GM18508 (cell line): ENCODE results near the gene RIC8B.

Experiments
- ATAC-seq: cut with Tn5 transposase; IDR thresholded peaks from one replicate; pipeline ENCODE4 v1.9.1; 2021; ENCODE audit warnings: moderate number of reproducible peaks; ENCODE audit not compliant: insufficient read depth, unreplicated experiment

Gene RIC8B

GRCh38 chr12:106791531-106791930 lies 17.0 kb downstream of the RIC8B start:
- no peak for ATAC-seq

- ATAC-seq = no peak
Observed at GRCh38 chr12:106794369-106794768, 19.9 kb downstream of the RIC8B start.

GRCh38 chr12:106801167-106801708 lies 26.8 kb downstream of the RIC8B start:
- ATAC-seq = no peak

- ATAC-seq = no peak
Observed at GRCh38 chr12:106801830-106802533, 27.5 kb downstream of the RIC8B start.

- no peak for ATAC-seq
Observed at GRCh38 chr12:106804668-106805067, 30.2 kb downstream of the RIC8B start.

GRCh38 chr12:106814714-106815113 lies 40.2 kb downstream of the RIC8B start:
- no peak for ATAC-seq

- no peak for ATAC-seq
Observed at GRCh38 chr12:106815741-106816140, 41.3 kb downstream of the RIC8B start.

GRCh38 chr12:106816231-106816630 lies 41.7 kb downstream of the RIC8B start:
- ATAC-seq = no peak

GRCh38 chr12:106819991-106820390 lies 45.5 kb downstream of the RIC8B start:
- ATAC-seq = no peak

- ATAC-seq = no peak
Observed at GRCh38 chr12:106831699-106832098, 57.2 kb downstream of the RIC8B start.

GRCh38 chr12:106837782-106838181 lies 63.3 kb downstream of the RIC8B start:
- no peak for ATAC-seq

- ATAC-seq = no peak
Observed at GRCh38 chr12:106839333-106839732, 64.9 kb downstream of the RIC8B start.

GRCh38 chr12:106840243-106840642 lies 65.8 kb downstream of the RIC8B start:
- ATAC-seq = no peak

GRCh38 chr12:106841510-106842302 lies 67.2 kb downstream of the RIC8B start:
- no peak for ATAC-seq

- no peak for ATAC-seq
Observed at GRCh38 chr12:106845902-106846301, 71.4 kb downstream of the RIC8B start.

- ATAC-seq = no peak
Observed at GRCh38 chr12:106847861-106848260, 73.4 kb downstream of the RIC8B start.

GRCh38 chr12:106851306-106851705 lies 76.8 kb downstream of the RIC8B start:
- no peak for ATAC-seq

- ATAC-seq = no peak
Observed at GRCh38 chr12:106854723-106855122, 80.2 kb downstream of the RIC8B start.

GRCh38 chr12:106855221-106855758 lies 80.8 kb downstream of the RIC8B start:
- ATAC-seq = no peak

- ATAC-seq = no peak
Observed at GRCh38 chr12:106861984-106862916, 87.8 kb downstream of the RIC8B start.
